Tibial artery (tissue), 4 donors: ENCODE data around the gene SLC7A14.
A peak's percentile ranks its signal among the peaks of the same experiment; 100 is the strongest.

Experiments
- DNase-seq, 2 donors: peaks; one replicate each; pipeline ENCODE4 v3.0.0-alpha.2; 2019
- H3K27ac ChIP-seq, 2 donors: fragments of 200-600 bp; sonication (generic) in 1 of 2; 1 replicate in 1 of 2; 2 replicates in 1 of 2; pipeline ENCODE4 v1.5.1; 2018 to 2019; ENCODE audit warnings: mild to moderate bottlenecking in 1 of 2
- H3K27me3 ChIP-seq, 2 donors: fragments of 200-600 bp; sonication (generic) in 1 of 2; one replicate each; pipeline versions ENCODE4 v1.5.1 to v1.6.0; 2016 to 2019
- H3K36me3 ChIP-seq, 3 donors: fragments of 200-600 bp; sonication (generic) in 2 of 3; one replicate each; pipeline ENCODE4 v1.5.1; 2016 to 2019; ENCODE audit warnings: mild to moderate bottlenecking in 2 of 3
- H3K4me1 ChIP-seq, 4 donors: fragments of 200-600 bp; sonication (generic) in 2 of 4; 1 replicate in 3 of 4; 2 replicates in 1 of 4; pipeline ENCODE4 v1.5.1; 2016 to 2019
- H3K4me3 ChIP-seq, 2 donors: fragments of 200-600 bp; sonication (generic) in 1 of 2; 1 replicate in 1 of 2; 2 replicates in 1 of 2; pipeline ENCODE4 v1.5.1; 2018 to 2019; ENCODE audit warnings: mild to moderate bottlenecking in 2 of 2
- H3K9me3 ChIP-seq, 3 donors: fragments of 200-600 bp; sonication (generic) in 1 of 3; one replicate each; pipeline ENCODE4 v1.5.1; 2016 to 2019
- CTCF ChIP-seq, 2 experiments: fragments of 200-600 bp in 1 of 2; fragments of 450-650 bp in 1 of 2; IDR thresholded peaks; one replicate each; pipeline ENCODE4 v1.5.1; 2017 to 2019; ENCODE audit warnings: antibody characterized with exemption in 2 of 2, mild to moderate bottlenecking in 1 of 2, moderate library complexity in 1 of 2
- intact Hi-C: fragments of 100-400 bp; cut with DNase I; formaldehyde crosslinking; loops from one replicate; pipeline ENCODE4 v1.15.0; 2023; ENCODE audit warnings: low total_unique reads

Gene SLC7A14

GRCh38 chr3:170506556-170506955, 79.3 kb downstream of the SLC7A14 start:
- Histone ChIP-seq H3K9me3 (no peaks in the 10 kb centered on the region), H3K4me1 (no peaks in the 10 kb centered on the region), H3K27me3 (no peaks in the 10 kb centered on the region), H3K27ac (no peak overlapping the region), H3K36me3 (no peaks in the 10 kb centered on the region), H3K4me3 (no peak overlapping the region)
- no peak for DNase-seq
- TF ChIP-seq CTCF (IDR thresholded peaks at IDR 0.05), result no peak
- intact Hi-C loops, result no loop called here

GRCh38 chr3:170502297-170502696, 83.6 kb downstream of the SLC7A14 start:
- no peaks in the 10 kb centered on the region for H3K9me3 ChIP-seq
- H3K27ac ChIP-seq, result no peak overlapping the region
- intact Hi-C loops, result no loop called here
- DNase-seq, result no peak
- H3K27me3 ChIP-seq, result no peaks in the 10 kb centered on the region
- no peak for TF ChIP-seq CTCF (IDR thresholded peaks at IDR 0.05)
- no peak overlapping the region for H3K4me3 ChIP-seq
- H3K36me3 ChIP-seq, result no peaks in the 10 kb centered on the region
- no peaks in the 10 kb centered on the region for H3K4me1 ChIP-seq

GRCh38 chr3:170500995-170501394, 84.9 kb downstream of the SLC7A14 start:
- Histone ChIP-seq H3K4me3 (no peak overlapping the region), H3K27me3 (no peaks in the 10 kb centered on the region), H3K27ac (no peak overlapping the region), H3K9me3 (no peaks in the 10 kb centered on the region), H3K4me1 (no peaks in the 10 kb centered on the region), H3K36me3 (no peaks in the 10 kb centered on the region)
- DNase-seq, result no peak
- intact Hi-C loops, result no loop called here
- TF ChIP-seq CTCF (IDR thresholded peaks at IDR 0.05), result no peak

- intact Hi-C loops, result no loop called here
- TF ChIP-seq CTCF (IDR thresholded peaks at IDR 0.05), result no peak
- Histone ChIP-seq H3K4me1 (no peaks in the 10 kb centered on the region), H3K4me3 (no peak overlapping the region), H3K9me3 (no peaks in the 10 kb centered on the region), H3K27ac (no peak overlapping the region), H3K36me3 (no peaks in the 10 kb centered on the region), H3K27me3 (peaks cover 0 to under 1% of the 10 kb centered on the region in 2 donors)
- no peak for DNase-seq
Observed at GRCh38 chr3:170500462-170500861, 85.4 kb downstream of the SLC7A14 start.

GRCh38 chr3:170499562-170500156, 86.2 kb downstream of the SLC7A14 start:
- TF ChIP-seq CTCF (IDR thresholded peaks at IDR 0.05), result no peak
- H3K27me3 ChIP-seq, result peaks cover 0 to 2% of the 10 kb centered on the region in 2 donors
- peak in 1 of 2 donors; percentile 36 for DNase-seq
- no peak overlapping the region for H3K4me3 ChIP-seq
- H3K9me3 ChIP-seq, result no peaks in the 10 kb centered on the region
- H3K4me1 ChIP-seq, result no peaks in the 10 kb centered on the region
- no peak overlapping the region for H3K27ac ChIP-seq
- intact Hi-C loops, result no loop called here
- H3K36me3 ChIP-seq, result no peaks in the 10 kb centered on the region
